Activated CD8-positive, alpha-beta memory T cell treated with anti-CD3 and anti-CD28 coated beads for 1 hour (primary cell): Measurements from ENCODE around the gene OR10P1.
"Not testable (repeated sequence)": the region's sequence is repeated elsewhere in the genome, so short reads cannot be mapped to it uniquely, and the experiment has no call there.

ENCODE experiments used
- DNase-seq, 2 donors: peaks; one replicate each; pipeline ENCODE4 v3.0.0-alpha.2; 2020; ENCODE audit warnings: low read depth in 1 of 2; ENCODE audit errors: extremely low read depth in 1 of 2

Gene OR10P1

GRCh38 chr12:55650620-55651298, 14.1 kb downstream of the OR10P1 start:
- DNase-seq = not testable (repeated sequence)

GRCh38 chr12:55651299-55651683, 14.6 kb downstream of the OR10P1 start:
- no peak for DNase-seq

GRCh38 chr12:55652352-55652751, 15.7 kb downstream of the OR10P1 start:
- no peak for DNase-seq

GRCh38 chr12:55653031-55653430, 16.3 kb downstream of the OR10P1 start:
- DNase-seq = no peak

- no peak for DNase-seq
These were observed 18.0 kb downstream of the OR10P1 start for GRCh38 chr12:55654511-55655214.

GRCh38 chr12:55657212-55657611, 20.5 kb downstream of the OR10P1 start:
- no peak for DNase-seq

GRCh38 chr12:55658212-55658611, 21.5 kb downstream of the OR10P1 start:
- DNase-seq = no peak

GRCh38 chr12:55658635-55659391, 22.1 kb downstream of the OR10P1 start:
- no peak for DNase-seq

GRCh38 chr12:55659486-55660385, 23.0 kb downstream of the OR10P1 start:
- DNase-seq = no peak

- DNase-seq = no peak
These were observed 26.7 kb downstream of the OR10P1 start for GRCh38 chr12:55663391-55663790.

- no peak for DNase-seq
These were observed 28.1 kb downstream of the OR10P1 start for GRCh38 chr12:55664826-55665225.

- no peak for DNase-seq
These were observed 29.8 kb downstream of the OR10P1 start for GRCh38 chr12:55666508-55666907.

GRCh38 chr12:55670276-55670675, 33.6 kb downstream of the OR10P1 start:
- no peak for DNase-seq

GRCh38 chr12:55671746-55672145, 35.1 kb downstream of the OR10P1 start:
- DNase-seq = no peak

- DNase-seq = no peak
These were observed 36.9 kb downstream of the OR10P1 start for GRCh38 chr12:55673638-55674037.

- no peak for DNase-seq
These were observed 39.0 kb downstream of the OR10P1 start for GRCh38 chr12:55675666-55676065.

- DNase-seq = no peak
These were observed 40.0 kb downstream of the OR10P1 start for GRCh38 chr12:55676707-55677106.

GRCh38 chr12:55679691-55680090, 43.0 kb downstream of the OR10P1 start:
- no peak for DNase-seq

GRCh38 chr12:55681142-55682077, 44.7 kb downstream of the OR10P1 start:
- DNase-seq = no peak
